Measurements from ENCODE around the gene DVL1.

Gene DVL1

DNA sequence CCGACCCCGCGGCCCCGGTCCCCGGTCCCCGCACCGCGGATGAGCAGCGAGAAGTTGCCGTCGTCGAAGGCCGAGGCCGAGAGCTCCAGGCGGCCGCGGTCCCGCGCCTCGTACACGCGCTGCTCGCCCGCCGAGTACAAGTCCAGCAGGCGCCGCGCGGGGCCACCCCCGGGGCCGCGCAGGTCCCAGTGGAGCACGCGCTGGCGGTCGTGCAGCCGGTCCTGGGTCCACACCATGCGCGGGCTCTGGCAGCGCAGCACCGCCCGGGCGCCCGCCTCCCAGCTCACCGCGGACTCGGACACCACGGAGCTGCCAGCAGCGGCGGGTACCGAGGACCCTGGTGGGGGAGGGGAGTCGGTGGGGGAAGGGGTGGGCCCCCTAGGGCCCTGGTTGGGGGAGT lies 6.2 kb upstream of the DVL1 start:
- no peak for DNase-seq

DNA sequence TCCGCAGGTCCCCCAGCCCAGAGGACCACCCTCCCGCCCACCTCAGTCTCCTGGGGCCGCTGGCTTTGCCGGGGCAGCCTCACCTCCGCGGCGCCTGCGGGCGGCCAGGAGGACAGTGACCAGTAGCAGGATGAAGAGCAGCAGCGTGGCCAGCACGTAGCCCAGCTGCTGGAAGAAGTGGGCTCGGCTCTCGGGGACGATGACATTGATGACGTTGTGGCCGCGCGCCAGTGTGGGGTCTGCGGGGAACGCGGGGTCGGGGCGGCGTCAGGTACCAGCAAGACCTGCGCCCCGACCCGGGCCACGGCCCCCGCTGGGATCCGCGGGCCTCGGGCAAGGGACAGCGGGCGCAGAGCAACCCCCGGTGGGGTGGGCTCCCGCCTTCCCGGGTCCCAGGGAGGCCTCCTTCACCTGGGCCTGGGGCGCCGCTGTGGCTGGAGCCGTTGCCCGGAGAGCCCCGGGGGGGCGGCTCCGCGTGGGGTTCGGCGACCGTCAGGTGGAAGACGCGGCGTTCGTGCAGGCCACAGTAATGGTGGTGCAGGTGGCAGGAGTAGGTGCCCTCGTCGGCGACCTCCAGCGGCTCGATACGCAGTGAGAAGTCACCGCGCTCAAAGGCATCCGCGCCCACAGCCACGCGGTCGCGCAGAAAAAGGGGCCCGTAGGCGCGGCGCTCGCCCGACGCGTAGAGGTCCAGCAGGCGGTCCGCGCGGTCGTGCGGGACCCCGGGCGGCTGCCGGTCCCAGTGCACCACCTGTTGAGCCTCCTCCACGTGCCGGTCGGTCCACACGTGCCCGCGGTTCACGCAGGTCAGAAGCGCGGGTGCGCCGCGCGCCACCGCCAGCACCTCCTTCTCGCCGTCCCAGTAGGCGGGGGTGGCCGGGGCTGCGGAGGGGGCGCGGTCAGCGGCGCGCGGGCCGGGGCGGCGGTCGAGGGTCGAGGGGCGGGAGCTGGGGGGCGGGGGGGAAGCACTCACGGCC lies 5.3 kb upstream of the DVL1 start:
- DNase-seq = no peak

DNA sequence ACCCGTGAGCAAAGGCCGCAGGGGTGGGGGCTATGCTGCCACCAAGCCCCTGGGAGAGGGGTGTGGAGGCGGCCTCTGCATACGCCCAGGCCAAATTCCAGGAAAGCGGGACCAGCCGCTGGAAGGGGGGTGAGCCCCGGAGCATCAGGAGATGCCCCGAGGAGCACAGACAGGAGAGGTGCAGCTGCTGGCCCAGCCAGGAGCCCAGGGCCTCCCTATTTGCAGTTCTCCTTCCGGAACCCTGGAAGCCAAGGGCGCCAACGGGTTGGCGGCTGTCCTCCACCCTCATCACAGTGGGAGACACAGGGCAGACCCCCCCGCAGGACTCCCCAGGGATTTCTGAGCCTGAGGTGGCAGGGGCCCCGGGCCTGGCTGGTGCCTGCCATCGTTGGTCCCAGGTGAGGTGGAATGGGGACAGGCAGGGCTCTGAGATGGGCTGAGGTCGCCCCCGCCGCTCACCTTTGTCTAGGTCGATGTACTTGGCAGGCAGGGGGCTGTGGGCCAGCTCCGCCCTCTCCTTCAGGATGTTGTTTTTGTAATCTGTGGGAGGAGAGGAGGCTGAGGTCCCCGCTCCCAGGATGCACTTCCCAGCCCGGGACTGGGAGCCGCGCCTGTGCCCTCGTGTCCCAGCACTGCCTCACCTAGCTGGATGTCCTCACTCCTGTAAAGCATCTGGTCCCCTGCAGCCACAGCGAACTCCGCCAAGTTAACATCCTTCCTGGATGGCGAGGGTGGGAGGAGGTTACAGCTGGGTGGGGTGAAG lies 4.4 kb upstream of the DVL1 start:
- no peak for DNase-seq

DNA sequence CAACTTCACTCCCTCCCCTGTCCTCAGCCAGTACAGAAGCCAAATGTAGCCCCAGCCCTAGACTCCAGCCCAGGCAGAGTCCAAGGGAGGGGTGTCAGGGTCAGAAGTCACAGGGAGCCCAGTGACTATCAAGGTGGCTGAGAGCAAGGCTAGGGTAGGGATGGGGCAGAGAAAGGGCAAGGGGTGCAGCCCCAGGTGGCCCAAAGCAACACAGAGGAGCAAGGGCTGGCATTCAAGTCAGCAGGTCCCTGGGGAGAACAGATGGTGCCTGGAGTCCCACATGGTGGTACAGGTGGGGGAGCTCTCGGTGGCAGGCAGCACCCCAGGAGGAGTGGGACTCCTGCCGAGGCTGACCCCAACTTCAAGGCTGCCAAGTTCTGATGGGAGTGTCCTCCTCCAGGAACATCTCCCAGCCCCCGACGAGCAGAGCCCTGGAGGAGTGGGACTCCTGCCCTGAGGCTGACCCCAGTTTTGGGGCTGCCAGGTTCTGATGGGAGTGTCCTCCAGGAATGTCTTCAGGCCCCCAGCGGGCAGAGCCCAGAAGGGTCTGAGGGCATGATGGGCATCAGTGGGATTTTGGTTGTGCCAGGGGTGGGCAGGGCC lies 3.7 kb upstream of the DVL1 start:
- no peak for DNase-seq

DNA sequence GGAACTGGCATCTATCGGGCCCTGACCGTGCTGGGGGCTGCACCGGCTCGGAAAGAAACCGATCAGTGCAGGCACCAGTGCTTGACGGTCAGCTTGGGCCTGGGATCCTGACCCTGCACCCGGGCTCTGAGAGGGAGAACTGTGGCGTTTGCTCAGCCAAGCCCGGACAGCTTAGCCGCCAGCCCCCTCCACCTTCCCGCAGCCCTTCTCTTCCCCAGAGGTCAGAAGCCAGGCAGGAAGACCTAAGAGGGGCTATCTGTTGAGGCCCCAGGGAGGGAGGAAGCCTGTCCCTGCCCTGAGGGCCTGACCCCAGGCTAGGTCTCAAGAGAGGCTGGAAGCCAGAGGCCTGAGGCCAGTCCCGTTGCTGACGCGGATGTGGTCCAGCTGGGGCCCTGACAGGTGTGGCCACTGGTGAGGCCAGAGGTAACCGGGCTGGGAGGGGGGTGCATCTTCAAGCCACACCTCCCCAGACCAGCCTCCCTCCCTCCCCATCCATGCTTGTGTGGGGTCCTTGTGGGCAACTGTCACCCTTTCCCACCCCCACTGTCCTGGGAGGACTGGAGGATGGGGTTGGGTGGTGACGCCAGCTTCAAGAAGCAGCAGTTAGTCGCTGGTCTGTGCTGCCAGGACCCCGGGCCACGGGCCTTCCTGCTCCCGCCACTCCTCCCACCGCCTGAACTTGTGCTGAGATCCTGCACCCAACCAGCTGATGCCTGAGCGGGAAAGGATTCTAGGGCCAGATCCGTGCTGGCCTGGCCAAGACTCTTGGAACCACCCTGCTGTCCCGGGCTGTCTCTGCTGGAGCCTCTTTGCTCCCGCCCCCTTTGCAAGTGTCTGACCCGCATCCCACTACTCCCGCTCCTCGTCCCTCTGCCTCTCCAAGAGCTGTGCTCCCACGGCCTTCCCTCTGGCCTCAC lies 2.6 kb upstream of the DVL1 start:
- DNase-seq = no peak

DNA sequence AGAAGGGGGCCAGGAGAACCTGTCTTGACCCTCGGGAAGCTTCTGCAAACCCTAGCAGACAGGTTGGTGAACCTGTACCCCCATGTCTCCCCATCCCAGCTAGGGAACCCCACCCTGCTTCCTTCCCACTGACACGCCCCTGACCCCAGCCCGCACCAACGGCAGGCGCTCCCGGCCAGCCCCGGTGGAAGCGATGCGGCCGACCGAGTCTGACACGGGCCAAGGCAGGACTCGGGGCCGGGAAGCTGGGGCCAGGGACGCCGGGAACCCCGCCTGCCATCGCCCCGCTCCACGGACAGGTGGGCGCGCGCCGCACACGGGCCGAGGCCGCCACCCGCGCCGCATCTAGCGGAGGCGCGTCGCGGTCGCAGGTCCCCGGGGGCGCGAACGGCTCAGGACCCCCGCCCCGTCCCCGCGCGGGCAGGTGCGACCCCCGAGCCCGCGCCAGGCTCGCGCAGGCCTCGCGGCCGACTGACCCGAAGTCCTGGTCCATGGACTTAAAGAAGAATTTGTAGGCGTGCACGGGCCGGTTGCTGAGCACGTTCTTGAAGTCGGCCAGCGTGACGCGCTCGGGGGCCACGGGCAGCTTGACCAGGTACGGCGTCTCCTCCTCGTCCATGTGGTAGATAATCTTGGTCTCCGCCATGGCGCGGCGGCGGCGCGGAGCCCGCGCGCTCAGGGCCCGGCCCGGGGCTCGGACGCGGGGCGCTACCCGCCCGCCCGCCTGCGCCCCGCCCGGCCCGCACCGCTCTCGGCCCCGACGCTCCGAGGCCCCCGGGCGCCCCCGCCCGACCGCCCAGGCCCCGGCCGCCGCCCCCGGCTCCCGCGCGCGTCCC lies 580 bp downstream of the DVL1 start:
- DNase-seq = no peak

DNA sequence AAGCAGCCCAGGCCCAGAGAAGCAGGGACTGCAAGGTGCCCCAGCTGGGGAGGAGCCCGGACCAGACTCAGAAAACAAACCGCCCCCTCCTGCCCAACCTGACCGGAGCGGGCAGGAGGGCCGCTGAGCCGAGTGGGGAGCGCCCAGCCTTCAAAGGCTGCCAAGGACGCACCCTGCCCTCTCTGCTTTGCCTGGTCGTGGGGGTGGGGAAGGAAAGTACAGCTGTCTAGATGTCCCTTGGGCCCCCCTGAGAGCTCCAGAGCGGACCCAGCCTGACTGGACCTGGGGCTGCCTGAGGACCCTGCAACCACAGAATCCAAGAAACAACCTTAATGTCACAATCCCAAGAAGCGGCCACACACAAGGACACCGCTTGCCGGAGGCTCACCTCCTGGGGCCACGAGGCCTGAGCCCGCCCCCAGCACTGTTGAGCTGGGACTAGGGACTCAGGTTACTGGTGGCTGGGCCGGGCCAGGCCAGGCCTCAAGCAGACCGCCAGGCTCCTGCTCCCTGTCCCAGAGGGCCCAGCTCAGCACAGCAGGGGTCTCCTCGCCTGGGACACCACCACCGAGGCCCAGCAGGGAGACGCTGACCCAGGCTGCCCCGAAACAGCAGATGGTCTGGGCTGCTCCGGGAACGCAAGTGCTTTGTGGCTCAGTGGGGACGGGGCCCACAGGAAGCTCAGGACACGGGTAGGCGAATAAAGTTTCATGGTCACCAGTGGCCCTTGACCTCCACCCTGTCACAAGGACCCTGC lies 1.4 kb downstream of the DVL1 start:
- DNase-seq = no peak

DNA sequence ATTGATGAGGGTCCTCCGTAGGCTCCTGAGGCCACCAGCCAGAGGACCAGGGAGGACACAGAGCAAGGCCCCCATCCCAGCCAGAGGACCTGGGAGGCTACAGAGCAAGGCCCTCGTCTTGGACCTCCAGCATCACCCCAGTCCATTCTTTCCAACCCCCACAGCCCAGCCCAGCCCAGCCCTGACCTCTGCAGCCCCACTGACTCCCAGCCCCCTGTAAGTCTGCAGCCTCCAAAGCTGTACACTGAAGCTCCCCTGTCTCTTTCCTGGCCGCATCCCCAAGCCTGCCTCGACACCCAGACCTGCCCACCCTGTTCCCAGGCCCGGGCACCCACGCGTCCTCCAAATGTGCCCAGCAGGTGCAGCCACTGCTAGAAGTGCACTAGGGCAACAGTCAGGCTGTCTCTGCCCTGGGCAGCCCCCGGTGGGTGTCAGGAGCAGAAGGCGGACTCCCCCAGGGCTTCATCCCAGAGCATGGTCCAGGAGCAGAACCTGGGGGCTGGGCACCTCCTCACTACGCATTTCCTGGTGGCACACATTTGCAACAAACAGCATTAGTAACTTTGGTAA lies 2.1 kb downstream of the DVL1 start:
- DNase-seq = no peak

DNA sequence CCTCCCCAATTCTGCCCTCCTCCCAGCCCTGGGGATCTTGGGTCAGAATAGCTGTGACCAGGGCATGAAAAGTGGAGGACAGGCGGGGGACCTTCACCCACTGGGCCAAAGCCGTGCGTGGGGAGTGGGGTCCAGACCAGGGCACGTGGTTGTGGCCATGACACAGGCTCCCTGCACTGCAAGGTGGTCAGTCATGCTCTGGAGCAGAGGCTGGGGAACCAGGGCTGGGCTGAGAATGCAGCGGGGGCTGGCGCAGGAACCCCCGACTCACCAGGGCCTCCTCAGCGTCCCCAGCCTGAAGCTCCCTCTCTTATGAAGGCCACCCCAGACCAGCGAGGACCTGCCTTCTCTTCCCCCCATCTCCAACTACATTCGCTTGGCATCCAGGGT lies 2.7 kb downstream of the DVL1 start:
- DNase-seq = no peak

DNA sequence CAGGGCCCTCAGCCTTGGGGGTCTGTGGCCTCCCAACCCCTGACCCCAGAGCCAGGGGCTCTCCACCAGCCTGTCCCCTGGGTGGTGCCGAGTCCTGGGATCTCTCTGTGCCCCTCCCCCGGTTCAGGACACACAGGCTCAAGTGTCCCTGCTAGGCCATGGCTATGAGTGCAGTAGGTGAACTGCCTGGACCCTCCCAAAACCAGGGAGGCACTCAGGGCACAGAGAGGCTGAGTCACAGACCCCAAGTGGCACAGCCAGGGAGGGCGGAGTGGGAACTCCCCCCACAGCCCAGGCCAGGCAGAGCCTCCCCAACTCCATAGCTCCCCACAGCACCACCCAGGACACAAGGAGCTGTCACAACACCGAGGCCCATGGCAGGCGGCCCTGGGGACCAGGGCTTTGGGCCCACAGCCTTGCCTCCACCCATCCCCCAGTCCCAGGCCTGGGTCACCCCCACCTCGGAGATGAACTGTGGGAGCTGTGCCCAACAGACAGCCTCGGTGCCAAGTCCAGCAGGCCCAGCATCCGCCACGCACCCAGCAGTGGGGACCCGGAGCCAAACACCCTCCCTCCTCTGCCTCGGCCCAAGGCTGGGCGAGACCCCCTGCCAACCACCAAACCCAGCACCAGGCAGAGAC lies 3.2 kb downstream of the DVL1 start:
- DNase-seq = no peak

DNA sequence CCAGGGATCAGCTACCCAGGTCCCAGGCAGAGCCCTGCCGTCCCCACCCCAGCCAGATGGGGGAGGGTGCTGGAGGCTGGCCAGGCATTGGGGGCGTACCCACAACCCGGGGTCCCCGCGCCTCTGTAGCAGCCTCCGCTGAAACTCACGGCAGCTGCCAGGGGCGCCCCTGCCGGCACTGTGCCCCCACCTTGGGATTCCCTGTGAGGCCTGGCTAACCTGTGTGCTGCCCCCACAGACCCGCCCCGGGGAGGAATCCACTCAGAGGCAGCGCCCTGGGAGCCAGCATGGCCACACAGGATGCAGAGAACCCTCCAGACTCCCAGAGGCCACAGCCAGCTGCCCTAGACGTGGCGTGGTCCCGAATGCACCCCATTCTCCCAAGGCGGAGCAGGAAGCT lies 3.8 kb downstream of the DVL1 start:
- no peak for DNase-seq

DNA sequence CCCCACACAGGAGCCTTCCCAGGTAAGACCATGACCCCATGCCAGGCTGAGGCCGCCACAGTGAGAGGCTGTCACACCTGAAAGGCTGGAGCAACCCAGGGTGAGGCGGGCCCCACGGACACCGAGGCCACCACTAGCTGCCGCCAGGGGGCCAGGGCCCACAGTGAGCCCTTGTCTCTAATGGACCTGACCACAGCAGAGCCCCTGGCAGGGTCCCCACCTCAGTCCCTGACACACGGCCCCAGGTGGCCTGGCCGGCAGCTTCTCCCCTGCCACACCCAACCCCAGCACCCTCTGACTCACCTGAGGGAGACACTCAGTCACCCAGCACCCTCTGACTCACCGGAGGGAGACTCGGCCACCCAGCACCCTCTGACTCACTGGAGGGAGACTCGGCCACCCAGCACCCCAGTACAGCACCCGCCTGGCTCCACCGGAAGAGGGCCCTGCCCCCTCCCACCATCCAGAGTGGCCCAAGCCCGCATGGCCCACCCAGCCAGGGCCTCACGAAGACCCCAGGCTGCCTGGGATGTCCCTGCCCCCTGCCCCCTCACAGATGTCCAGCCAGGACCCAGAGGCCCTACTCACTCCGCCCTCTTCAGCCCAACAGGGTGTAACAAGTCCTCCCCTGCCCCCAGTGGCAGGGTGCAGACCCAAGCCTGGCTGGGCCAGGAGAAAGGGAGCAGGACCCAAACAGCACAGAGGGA lies 4.4 kb downstream of the DVL1 start:
- peak; percentile 51 for DNase-seq

DNA sequence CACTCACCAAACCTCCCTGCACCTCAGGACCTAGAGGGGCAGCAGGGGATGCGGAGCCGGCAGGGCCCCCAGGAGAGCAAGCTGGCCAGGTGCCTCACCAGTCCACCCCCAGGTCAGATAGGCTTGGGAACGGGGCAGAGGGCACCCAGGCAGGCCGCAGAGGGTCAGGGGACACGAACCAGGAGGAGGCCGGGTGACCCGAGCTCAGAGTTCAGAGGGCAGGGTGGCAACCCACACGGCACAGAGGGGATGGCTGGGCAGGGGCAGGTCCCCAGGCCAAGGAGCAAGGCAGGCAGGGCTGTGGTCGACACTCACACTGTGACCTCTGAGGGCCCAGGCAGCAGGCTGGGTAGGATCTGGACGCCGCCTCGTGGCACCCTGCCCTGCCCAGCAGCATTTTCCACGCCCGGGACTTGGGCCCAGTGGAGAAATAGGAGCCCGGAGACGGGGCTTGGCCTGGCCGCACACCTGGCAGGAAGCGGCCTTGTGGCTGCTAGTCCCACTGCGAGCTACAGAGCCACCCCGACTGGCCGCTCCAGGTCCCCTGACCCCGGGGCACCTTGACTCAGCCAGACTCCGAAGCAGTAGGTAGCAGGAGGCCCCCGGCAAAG lies 5.3 kb downstream of the DVL1 start:
- DNase-seq = no peak

DNA sequence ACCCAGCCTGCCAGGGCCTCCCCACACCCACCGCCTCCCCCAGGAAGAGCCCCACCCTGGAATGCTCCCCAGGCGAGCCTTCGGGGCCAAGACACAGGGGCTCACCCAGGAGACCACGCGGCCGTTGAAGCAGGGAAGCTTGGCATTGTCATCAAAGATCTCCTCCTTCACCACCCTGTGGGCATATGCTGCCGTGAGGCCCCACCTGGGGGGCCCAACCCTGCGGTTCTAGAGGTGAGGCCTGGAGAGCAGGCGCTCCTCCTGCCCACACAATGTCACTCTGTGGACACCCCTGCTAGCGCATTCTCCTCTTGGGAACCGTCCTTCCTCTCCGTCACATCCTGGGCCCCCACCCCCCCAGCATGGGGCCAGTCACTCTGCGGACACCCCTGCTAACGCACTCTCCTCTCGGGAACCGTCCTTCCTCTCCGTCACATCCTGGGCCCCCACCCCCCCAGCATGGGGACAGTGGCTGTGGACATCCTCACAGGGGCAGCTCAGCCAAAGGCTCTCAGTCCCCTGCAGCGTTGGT lies 6.6 kb downstream of the DVL1 start:
- no peak for DNase-seq

DNA sequence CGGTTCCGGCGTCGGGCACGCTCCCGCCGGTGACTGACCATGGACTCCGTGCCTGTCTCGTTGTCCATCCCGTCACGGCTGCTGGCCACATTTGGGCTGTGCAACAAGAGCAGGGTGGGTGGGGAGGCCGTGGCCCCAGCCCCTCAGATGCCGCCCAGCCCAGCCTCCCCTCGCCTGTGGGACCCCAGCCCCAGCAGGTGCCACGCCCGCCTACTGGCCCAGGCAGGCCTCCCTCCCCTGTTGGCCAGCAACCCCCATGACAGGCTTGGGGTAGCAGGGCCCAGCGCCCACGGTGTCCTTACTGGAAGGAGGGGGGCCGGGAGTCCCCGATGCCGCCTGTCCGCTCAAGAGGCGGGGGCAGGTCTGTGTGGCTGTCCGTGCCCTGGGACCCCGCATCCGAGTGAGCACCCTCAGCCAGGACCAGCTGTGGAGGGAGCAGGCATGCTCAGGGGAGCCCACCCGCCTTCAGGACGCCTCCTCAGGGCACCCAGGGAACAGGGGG lies 7.1 kb downstream of the DVL1 start:
- DNase-seq = no peak

DNA sequence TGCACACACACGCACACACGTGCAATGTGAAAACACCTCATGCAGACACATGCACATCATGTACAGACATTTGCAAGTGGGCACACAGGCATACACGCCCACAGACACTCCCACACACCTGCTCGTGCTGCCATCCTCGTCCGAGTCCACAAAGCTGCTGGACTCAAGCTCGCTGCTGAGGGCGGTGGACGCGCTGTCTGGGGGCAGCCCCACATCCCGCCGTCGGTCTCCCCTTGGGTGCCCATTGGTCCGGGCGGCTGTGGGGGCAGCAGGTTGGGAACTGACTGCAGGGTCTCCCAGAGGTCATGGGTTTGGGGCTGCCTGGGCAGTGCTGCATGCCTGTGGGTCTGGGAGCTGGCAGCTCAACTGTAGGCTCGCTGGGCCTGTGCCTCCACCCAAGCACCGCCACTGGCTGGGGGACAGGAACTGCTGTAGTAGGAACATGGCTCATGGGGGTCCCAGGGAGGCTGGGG lies 7.6 kb downstream of the DVL1 start:
- DNase-seq = no peak

DNA sequence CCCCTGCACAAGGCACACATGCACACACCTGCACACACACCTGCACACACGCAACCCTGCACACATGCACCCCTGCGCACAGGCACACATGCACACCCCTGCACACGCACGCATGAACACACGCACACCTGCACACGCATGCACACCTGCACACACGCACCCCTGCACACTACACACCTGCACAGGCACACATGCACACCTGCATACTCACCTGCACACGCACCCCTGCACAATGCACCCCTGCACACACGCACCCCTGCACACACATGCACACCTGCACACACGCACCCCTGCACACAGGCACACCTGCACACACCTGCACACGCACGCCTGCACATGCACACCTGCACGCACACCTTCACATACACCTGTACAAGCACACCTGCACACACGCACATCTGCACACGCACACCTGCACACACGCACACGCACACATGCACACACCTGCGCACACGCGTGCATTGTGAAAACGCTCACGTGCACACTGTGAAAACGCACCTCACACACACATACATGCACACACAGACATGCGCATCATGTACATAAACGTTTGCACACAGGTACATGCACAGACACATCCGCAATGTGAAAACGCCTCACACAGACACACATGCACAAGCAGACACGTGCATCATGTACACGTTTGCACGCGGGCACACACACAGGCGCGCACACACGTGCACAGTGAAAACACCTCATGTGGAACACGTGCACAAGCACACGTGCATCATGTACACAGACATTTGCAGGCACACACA lies 8.2 kb downstream of the DVL1 start:
- no peak for DNase-seq

DNA sequence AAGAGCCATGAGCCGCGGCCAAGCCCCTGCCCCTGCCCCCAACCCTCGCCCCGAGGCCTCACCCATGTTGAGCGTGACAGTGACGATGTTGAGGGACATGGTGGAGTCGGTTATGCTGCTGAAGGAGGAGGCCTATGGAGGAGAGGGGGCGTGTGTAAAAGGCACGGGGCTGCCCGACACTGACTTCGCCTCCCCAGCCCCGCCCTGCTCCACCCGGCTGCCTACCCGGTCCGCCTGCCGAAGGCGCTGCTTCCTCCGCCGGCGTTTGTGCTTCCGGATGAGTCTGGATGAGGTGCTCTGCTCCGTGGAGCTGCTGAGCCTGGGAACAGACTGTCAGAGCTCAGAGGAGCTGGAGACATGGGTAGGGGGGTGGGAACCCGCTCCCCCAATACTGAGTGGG lies 9.0 kb downstream of the DVL1 start:
- no peak for DNase-seq

Data from NK-92 treated with Interleukin-12 subunit alpha and Interleukin-12 subunit beta, amount 100 ng/mL, for 24 hours (cell line).